CD14-positive monocyte (primary cell): ENCODE data around the gene TSNAX. TPM values are rescaled to one million over a fixed set of nuclear protein-coding genes. Genes with fewer than 3 reads are reported as not detected.

Experiments used
- DNase-seq, 3 donors: peaks; one replicate each; pipeline ENCODE4 v3.0.0-alpha.2; 2011 to 2022
- H2AFZ ChIP-seq: 2 replicates; pipeline ENCODE4 v1.6.0; 2012; ENCODE audit warnings: mild to moderate bottlenecking, low read depth, low read length, inconsistent platforms; ENCODE audit not compliant: insufficient read depth, poor library complexity, severe bottlenecking
- H3K27ac ChIP-seq, 2 donors: 1 replicate in 1 of 2; 2 replicates in 1 of 2; pipeline ENCODE4 v1.5.1; 2012 to 2013; ENCODE audit warnings: low read length in 2 of 2, control low read depth in 1 of 2, inconsistent platforms in 1 of 2, low read depth in 1 of 2, mild to moderate bottlenecking in 1 of 2
- H3K27me3 ChIP-seq, 2 donors: one replicate each; pipeline versions ENCODE4 v1.6.0 to v1.6.1; 2011 to 2013; ENCODE audit warnings: low read length in 2 of 2; ENCODE audit not compliant: control insufficient read depth in 2 of 2, insufficient read depth in 2 of 2
- H3K36me3 ChIP-seq, 2 donors: replicated peaks in 1 of 2; 1 replicate in 1 of 2; 2 replicates in 1 of 2; pipeline versions ENCODE4 v1.5.1 to v1.6.1; 2012 to 2013; ENCODE audit warnings: low read length in 2 of 2, control low read depth in 1 of 2, inconsistent platforms in 1 of 2, mild to moderate bottlenecking in 1 of 2; ENCODE audit not compliant: insufficient read depth in 2 of 2, control insufficient read depth in 1 of 2
- H3K4me1 ChIP-seq, 2 donors: 1 replicate in 1 of 2; 2 replicates in 1 of 2; pipeline versions ENCODE4 v1.5.1 to v1.6.1; 2012 to 2013; ENCODE audit warnings: low read length in 2 of 2, control low read depth in 1 of 2, inconsistent platforms in 1 of 2, mild to moderate bottlenecking in 1 of 2, moderate library complexity in 1 of 2; ENCODE audit not compliant: insufficient read depth in 2 of 2, control insufficient read depth in 1 of 2
- H3K4me2 ChIP-seq: replicated peaks from 2 replicates; pipeline ENCODE3; 2012; ENCODE audit warnings: low read length, moderate library complexity, mild to moderate bottlenecking; ENCODE audit not compliant: poor library complexity, severe bottlenecking; ENCODE audit errors: extremely low read depth
- H3K4me3 ChIP-seq, 3 experiments: fragments of 200-600 bp in 1 of 3; sonication (generic) in 1 of 3; replicated peaks in 1 of 3; 1 replicate in 2 of 3; 2 replicates in 1 of 3; pipeline ENCODE4 v1.5.1; 2011 to 2013; ENCODE audit warnings: low read length in 3 of 3, mild to moderate bottlenecking in 3 of 3, control low read depth in 2 of 3, low read depth in 2 of 3, inconsistent platforms in 1 of 3, moderate library complexity in 1 of 3
- H3K79me2 ChIP-seq: 2 replicates; pipeline ENCODE4 v1.6.0; 2012; ENCODE audit warnings: mild to moderate bottlenecking, control low read depth, inconsistent platforms, low read length, moderate library complexity; ENCODE audit not compliant: insufficient read depth
- H3K9ac ChIP-seq: 2 replicates; pipeline ENCODE4 v1.6.0; 2017; ENCODE audit warnings: low read length, mild to moderate bottlenecking; ENCODE audit not compliant: insufficient read depth, poor library complexity, severe bottlenecking
- H3K9me3 ChIP-seq, 2 donors: replicated peaks in 1 of 2; 1 replicate in 1 of 2; 2 replicates in 1 of 2; pipeline versions ENCODE4 v1.5.1 to v1.6.1; 2012 to 2013; ENCODE audit warnings: low read length in 2 of 2, control low read depth in 1 of 2; ENCODE audit not compliant: control insufficient read depth in 1 of 2, insufficient read depth in 1 of 2
- H4K20me1 ChIP-seq: 2 replicates; pipeline ENCODE4 v1.6.0; 2012; ENCODE audit warnings: mild to moderate bottlenecking, low read length, control low read depth, moderate library complexity; ENCODE audit not compliant: insufficient read depth
- H3K27ac Mint-ChIP-seq, 7 donors: one replicate each; pipeline ENCODE4 v1.8.0; 2020; ENCODE audit warnings: mild to moderate bottlenecking in 7 of 7, mixed read lengths in 7 of 7, moderate library complexity in 6 of 7, inconsistent platforms in 2 of 7
- H3K27me3 Mint-ChIP-seq, 3 donors: one replicate each; pipeline ENCODE4 v1.8.0; 2021 to 2022; ENCODE audit warnings: low read depth in 3 of 3, mild to moderate bottlenecking in 3 of 3, mixed read lengths in 3 of 3, moderate library complexity in 3 of 3, inconsistent platforms in 1 of 3
- H3K36me3 Mint-ChIP-seq, 2 donors: one replicate each; pipeline ENCODE4 v1.8.0; 2020; ENCODE audit warnings: mixed read lengths in 2 of 2, inconsistent platforms in 1 of 2, mild to moderate bottlenecking in 1 of 2
- H3K4me1 Mint-ChIP-seq: one replicate; pipeline ENCODE4 v1.8.0; 2020; ENCODE audit warnings: mild to moderate bottlenecking, mixed read lengths
- H3K4me3 Mint-ChIP-seq, 2 donors: one replicate each; pipeline ENCODE4 v1.8.0; 2020; ENCODE audit warnings: mild to moderate bottlenecking in 2 of 2, mixed read lengths in 2 of 2, moderate library complexity in 1 of 2
- H3K9me3 Mint-ChIP-seq, 7 donors: one replicate each; pipeline ENCODE4 v1.8.0; 2020 to 2022; ENCODE audit warnings: mixed read lengths in 7 of 7, mild to moderate bottlenecking in 6 of 7, moderate library complexity in 6 of 7, inconsistent platforms in 2 of 7
- CTCF ChIP-seq: fragments of 200-600 bp; IDR thresholded peaks from one replicate; pipeline ENCODE4 v1.8.0; 2022; ENCODE audit warnings: antibody characterized with exemption, mild to moderate bottlenecking
- WGBS: methylation state at CpG from one replicate; pipeline ENCODE4 v1.1.5; 2013; ENCODE audit warnings: missing lambda C conversion rate; ENCODE audit not compliant: insufficient coverage; 5-methylcytosine and 5-hydroxymethylcytosine counted together
- intact Hi-C, 2 donors: fragments of 100-400 bp; cut with micrococcal nuclease; formaldehyde crosslinking; loops; one replicate each; pipeline versions ENCODE4 v1.15.0 to v1.15.1; 2023
- polyA plus RNA-seq, 3 donors: library from polyadenylated mRNA; depleted of rRNA in 1 of 3; unstranded in 2 of 3; stranded (reverse) in 1 of 3; fragments of 300-500 nt in 2 of 3; fragments of >200 nt in 1 of 3; fragmentation: Illumina TruSeq in 2 of 3; gene quantifications; 1 replicate in 2 of 3; 2 replicates in 1 of 3; pipeline ENCODE4 v1.2.3, GENCODE V29; 2012 to 2021

Gene TSNAX
- polyA plus RNA-seq, 3 donors: 15.6 to 86.9 (median 82.0) TPM

GRCh38 chr1:231549733-231550447 lies 21.4 kb downstream of the TSNAX start:
- no peak overlapping the region for H3K4me3 Mint-ChIP-seq
- Histone ChIP-seq H3K9ac (no peak overlapping the region), H3K27ac (no peak overlapping the region), H4K20me1 (peaks cover 64% of the 10 kb centered on the region), H2AFZ (no peak overlapping the region), H3K27me3 (no peaks in the 10 kb centered on the region), H3K79me2 (peaks cover 44% of the 10 kb centered on the region), H3K36me3 (peaks cover 20 to 91% of the 10 kb centered on the region in 2 donors), H3K4me2 (no peak overlapping the region), H3K4me3 (no peak overlapping the region), H3K9me3 (no peaks in the 10 kb centered on the region), H3K4me1 (no peaks in the 10 kb centered on the region)
- H3K36me3 Mint-ChIP-seq: peaks cover 47 to 69% of the 10 kb centered on the region in 2 donors
- no peak for TF ChIP-seq CTCF
- H3K4me1 Mint-ChIP-seq: peaks cover 6% of the 10 kb centered on the region
- intact Hi-C loops: no loop called here
- no peaks in the 10 kb centered on the region for H3K27me3 Mint-ChIP-seq
- peak overlapping the region in 1 of 7 donors; percentile 54 for H3K27ac Mint-ChIP-seq
- no peak for DNase-seq
- 100% methylated on average over 3 of the region's 4 CpGs for WGBS
- no peaks in the 10 kb centered on the region for H3K9me3 Mint-ChIP-seq

GRCh38 chr1:231550448-231550781 lies 21.9 kb downstream of the TSNAX start:
- no peak overlapping the region for H3K9ac ChIP-seq
- H3K27ac ChIP-seq: no peak overlapping the region
- peaks cover 70% of the 10 kb centered on the region for H4K20me1 ChIP-seq
- 25% methylated on average over 1 of the region's 2 CpGs for WGBS
- no peaks in the 10 kb centered on the region for H3K27me3 Mint-ChIP-seq
- no peaks in the 10 kb centered on the region for H3K9me3 ChIP-seq
- H3K4me1 ChIP-seq: no peaks in the 10 kb centered on the region
- H3K27ac Mint-ChIP-seq: no peak overlapping the region
- intact Hi-C loops: no loop called here
- peaks cover 6% of the 10 kb centered on the region for H3K4me1 Mint-ChIP-seq
- H3K4me3 ChIP-seq: no peak overlapping the region
- no peak overlapping the region for H3K4me2 ChIP-seq
- peaks cover 16 to 90% of the 10 kb centered on the region in 2 donors for H3K36me3 ChIP-seq
- peaks cover 45% of the 10 kb centered on the region for H3K79me2 ChIP-seq
- no peak overlapping the region for H2AFZ ChIP-seq
- no peak overlapping the region for H3K4me3 Mint-ChIP-seq
- H3K27me3 ChIP-seq: no peaks in the 10 kb centered on the region
- H3K9me3 Mint-ChIP-seq: no peaks in the 10 kb centered on the region
- TF ChIP-seq CTCF: peak; percentile 58
- peaks cover 50 to 69% of the 10 kb centered on the region in 2 donors for H3K36me3 Mint-ChIP-seq
- peak in 2 of 3 donors; percentile 18 to 28 for DNase-seq
